Testis (tissue), 3 donors: Measurements from ENCODE around the gene CARD14. TPM values are rescaled to one million over a fixed set of nuclear protein-coding genes. Genes with fewer than 3 reads are reported as not detected.

Experiments
- DNase-seq: peaks from one replicate; pipeline ENCODE4 v3.0.0-alpha.2; 2019
- H3K27ac ChIP-seq, 2 donors: fragments of 200-600 bp; sonication (generic); one replicate each; pipeline ENCODE4 v1.5.1; 2019
- H3K27me3 ChIP-seq: fragments of 200-600 bp; sonication (generic); one replicate; pipeline ENCODE4 v1.5.1; 2019
- H3K36me3 ChIP-seq: fragments of 200-600 bp; sonication (generic); one replicate; pipeline ENCODE4 v1.5.1; 2017; ENCODE audit warnings: low read depth; ENCODE audit errors: missing control alignments
- H3K4me1 ChIP-seq: fragments of 200-600 bp; sonication (generic); one replicate; pipeline ENCODE4 v1.5.1; 2019
- H3K4me3 ChIP-seq, 2 donors: fragments of 200-600 bp; sonication (generic); one replicate each; pipeline ENCODE4 v1.5.1; 2017 to 2019
- H3K9me3 ChIP-seq: fragments of 200-600 bp; sonication (generic); one replicate; pipeline ENCODE4 v1.5.1; 2017
- POLR2A ChIP-seq: fragments of 450-650 bp; IDR thresholded peaks from one replicate; pipeline ENCODE4 v1.6.1; 2017; ENCODE audit warnings: antibody characterized with exemption, mild to moderate bottlenecking, moderate library complexity
- whole genome bisulfite sequencing, 2 donors: methylation state at CpG; one replicate each; pipeline ENCODE4 v1.1.5; 2018; 5-methylcytosine and 5-hydroxymethylcytosine counted together
- intact Hi-C: fragments of 100-400 bp; cut with DNase I; formaldehyde crosslinking; loops from one replicate; pipeline ENCODE4 v1.15.1; 2023; ENCODE audit warnings: low total_unique reads
- polyA plus RNA-seq: library from polyadenylated mRNA; stranded (reverse); fragments of 350-450 nt; fragmentation: Illumina TruSeq; extraction: RNeasy Lipid Tissue Mini Kit (QIAGEN cat#74804); gene quantifications from one replicate; pipeline ENCODE4 v1.2.3, GENCODE V29; 2014; ENCODE audit warnings: low read depth, low replicate concordance; ENCODE audit not compliant: insufficient read depth
- total RNA-seq, 2 donors: library from RNA; depleted of rRNA; stranded (reverse); fragments of >200 nt; gene quantifications; one replicate each; pipeline ENCODE4 v1.2.3, GENCODE V29; 2016
- TF ChIP-seq, protein P1 (sequence below), 3 experiments: fragments of 450-650 bp in 2 of 3; fragments of 200-600 bp in 1 of 3; sonication (generic) in 1 of 3; IDR thresholded peaks; one replicate each; pipeline ENCODE4 v1.5.1; 2016 to 2019; ENCODE audit warnings: antibody characterized with exemption in 3 of 3, mild to moderate bottlenecking in 2 of 3, moderate library complexity in 1 of 3

The CARD14 gene
- total and polyA plus RNA-seq, 3 donors from 2014 or later: 2.1 to 6.1 (median 3.5) TPM

DNA sequence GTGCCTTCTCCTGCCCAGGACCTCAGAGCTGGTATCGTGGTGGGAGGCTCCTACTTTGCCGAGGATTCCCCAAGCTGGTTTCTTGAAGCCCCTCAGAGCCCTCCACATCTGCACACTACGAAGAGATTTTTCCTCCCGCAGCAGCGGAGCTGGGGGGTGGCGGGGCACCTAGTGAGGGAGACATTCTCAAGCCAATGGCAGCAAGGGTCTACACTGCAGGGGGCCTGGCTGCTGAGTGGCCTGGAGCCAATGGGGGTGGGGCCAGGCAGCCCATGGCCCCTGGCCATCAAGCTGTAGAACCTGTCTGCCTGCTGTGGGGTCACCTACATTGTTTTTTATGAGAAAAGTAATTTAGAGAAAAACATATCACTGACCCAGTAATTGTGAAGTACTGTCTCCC lies 55.4 kb downstream of the CARD14 start:
- DNase-seq: no peak
- H3K36me3 ChIP-seq: no peaks in the 10 kb centered on the region
- no peaks in the 10 kb centered on the region for H3K27me3 ChIP-seq
- intact Hi-C loops: no loop called here
- peaks cover 3% of the 10 kb centered on the region for H3K4me1 ChIP-seq
- TF ChIP-seq, protein P1, sequence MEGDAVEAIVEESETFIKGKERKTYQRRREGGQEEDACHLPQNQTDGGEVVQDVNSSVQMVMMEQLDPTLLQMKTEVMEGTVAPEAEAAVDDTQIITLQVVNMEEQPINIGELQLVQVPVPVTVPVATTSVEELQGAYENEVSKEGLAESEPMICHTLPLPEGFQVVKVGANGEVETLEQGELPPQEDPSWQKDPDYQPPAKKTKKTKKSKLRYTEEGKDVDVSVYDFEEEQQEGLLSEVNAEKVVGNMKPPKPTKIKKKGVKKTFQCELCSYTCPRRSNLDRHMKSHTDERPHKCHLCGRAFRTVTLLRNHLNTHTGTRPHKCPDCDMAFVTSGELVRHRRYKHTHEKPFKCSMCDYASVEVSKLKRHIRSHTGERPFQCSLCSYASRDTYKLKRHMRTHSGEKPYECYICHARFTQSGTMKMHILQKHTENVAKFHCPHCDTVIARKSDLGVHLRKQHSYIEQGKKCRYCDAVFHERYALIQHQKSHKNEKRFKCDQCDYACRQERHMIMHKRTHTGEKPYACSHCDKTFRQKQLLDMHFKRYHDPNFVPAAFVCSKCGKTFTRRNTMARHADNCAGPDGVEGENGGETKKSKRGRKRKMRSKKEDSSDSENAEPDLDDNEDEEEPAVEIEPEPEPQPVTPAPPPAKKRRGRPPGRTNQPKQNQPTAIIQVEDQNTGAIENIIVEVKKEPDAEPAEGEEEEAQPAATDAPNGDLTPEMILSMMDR (IDR thresholded peaks at IDR 0.05): no peak
- TF ChIP-seq POLR2A: no peak
- no peak overlapping the region for H3K4me3 ChIP-seq
- H3K27ac ChIP-seq: no peak overlapping the region
- 90 to 91% methylated on average over 3 to 6 of the region's 6 CpGs for WGBS, 2 donors
- H3K9me3 ChIP-seq: no peaks in the 10 kb centered on the region

DNA sequence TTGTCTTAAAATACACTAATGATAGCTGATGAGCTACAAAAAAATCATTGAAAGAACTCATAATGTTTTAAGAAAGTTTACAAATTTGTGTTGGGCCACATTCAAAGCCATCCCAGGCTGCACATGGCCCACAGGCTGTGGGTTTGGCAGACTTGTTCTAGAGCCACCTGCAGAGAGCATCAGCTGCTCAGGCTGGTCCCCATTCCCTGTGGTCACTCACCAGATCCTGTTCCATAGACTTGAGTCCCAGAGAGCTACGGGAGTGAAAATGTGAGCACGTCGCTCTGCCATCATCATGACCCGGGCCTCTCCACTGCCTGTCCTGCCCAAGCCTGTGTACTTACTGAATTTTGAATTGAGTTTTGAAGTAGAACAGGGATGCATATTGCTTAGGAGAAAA lies 57.3 kb downstream of the CARD14 start:
- Histone ChIP-seq H3K4me3 (no peak overlapping the region), H3K4me1 (no peaks in the 10 kb centered on the region), H3K36me3 (no peaks in the 10 kb centered on the region), H3K27ac (no peak overlapping the region), H3K9me3 (no peaks in the 10 kb centered on the region), H3K27me3 (no peaks in the 10 kb centered on the region)
- whole genome bisulfite sequencing, 2 donors: 84 to 95% methylated on average over 4 of the region's 4 CpGs
- intact Hi-C loops: no loop called here
- TF ChIP-seq, protein P1 (IDR thresholded peaks at IDR 0.05): no peak
- no peak for TF ChIP-seq POLR2A
- no peak for DNase-seq

DNA sequence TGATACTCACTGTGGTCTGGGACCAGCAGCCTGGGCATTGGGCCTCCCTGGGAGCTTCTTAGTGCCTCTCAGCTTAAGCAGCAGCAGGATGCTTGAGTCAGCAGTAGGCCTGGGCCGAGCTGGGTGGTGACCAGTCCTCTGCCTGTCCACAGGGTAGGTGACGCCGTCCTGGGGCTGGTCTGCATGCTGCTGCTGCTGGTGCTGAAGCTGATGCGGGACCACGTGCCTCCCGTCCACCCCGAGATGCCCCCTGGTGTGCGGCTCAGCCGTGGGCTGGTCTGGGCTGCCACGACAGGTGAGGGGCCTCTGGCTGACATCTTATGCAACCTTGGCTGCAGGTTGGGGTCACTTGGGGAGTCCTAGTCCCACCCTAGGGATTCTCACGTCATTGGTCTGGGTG lies 57.8 kb downstream of the CARD14 start:
- intact Hi-C loops: no loop called here
- no peak for TF ChIP-seq POLR2A
- TF ChIP-seq, protein P1 (IDR thresholded peaks at IDR 0.05): no peak
- Histone ChIP-seq H3K36me3 (no peaks in the 10 kb centered on the region), H3K4me3 (no peak overlapping the region), H3K9me3 (no peaks in the 10 kb centered on the region), H3K27ac (no peak overlapping the region), H3K4me1 (no peaks in the 10 kb centered on the region), H3K27me3 (no peaks in the 10 kb centered on the region)
- DNase-seq: no peak
- WGBS, 2 donors: 95 to 96% methylated on average over 9 to 11 of the region's 11 CpGs

DNA sequence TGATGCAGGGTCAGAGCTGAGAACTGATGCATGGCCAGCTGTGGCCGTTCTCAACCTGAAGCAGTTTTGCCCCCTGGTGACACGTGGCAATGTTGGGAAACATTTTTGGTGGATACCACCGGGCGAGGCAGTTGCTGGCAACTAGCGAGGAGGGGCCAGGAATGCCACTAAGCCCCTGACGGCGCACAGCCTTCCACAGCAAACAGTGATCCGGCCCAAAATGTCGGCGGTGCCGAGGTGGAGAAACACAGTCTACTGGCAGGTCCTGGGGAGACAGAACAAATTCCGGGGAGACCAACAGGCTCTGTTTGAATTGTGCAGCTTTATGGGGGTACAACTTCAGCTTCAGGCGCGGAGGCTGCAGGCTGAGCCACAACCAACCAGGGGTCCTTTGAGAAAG lies 58.6 kb downstream of the CARD14 start:
- Histone ChIP-seq H3K27me3 (no peaks in the 10 kb centered on the region), H3K4me3 (no peak overlapping the region), H3K27ac (no peak overlapping the region), H3K36me3 (no peaks in the 10 kb centered on the region), H3K9me3 (no peaks in the 10 kb centered on the region), H3K4me1 (no peaks in the 10 kb centered on the region)
- intact Hi-C loops: no loop called here
- no peak for TF ChIP-seq POLR2A
- TF ChIP-seq, protein P1 (IDR thresholded peaks at IDR 0.05): no peak
- 67 to 89% methylated on average over 2 to 14 of the region's 14 CpGs for WGBS, 2 donors
- no peak for DNase-seq

DNA sequence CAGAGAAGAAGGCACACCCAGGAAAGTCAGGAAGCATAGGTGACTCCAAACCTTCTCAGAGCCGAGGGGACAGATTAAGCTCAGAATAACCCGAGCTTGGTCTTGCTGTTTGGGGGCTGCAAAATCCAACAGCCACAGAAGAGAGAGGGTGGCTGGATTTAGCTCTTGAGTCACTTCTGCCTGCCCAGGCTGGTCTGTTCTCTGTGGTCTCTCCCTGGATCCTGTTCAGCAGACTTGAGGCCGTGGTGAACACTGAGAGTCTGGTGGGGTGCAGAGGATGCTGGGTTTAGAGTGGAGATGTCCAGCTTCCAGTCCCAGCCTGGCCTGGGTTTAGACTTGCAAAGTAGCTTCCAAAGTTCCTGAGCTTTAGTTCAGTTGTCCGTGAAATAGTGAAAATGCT lies 59.2 kb downstream of the CARD14 start:
- DNase-seq: no peak
- Histone ChIP-seq H3K27me3 (no peaks in the 10 kb centered on the region), H3K9me3 (no peaks in the 10 kb centered on the region), H3K27ac (no peak overlapping the region), H3K4me3 (no peak overlapping the region), H3K36me3 (no peaks in the 10 kb centered on the region), H3K4me1 (no peaks in the 10 kb centered on the region)
- 84 to 93% methylated on average over 4 of the region's 4 CpGs for WGBS, 2 donors
- TF ChIP-seq POLR2A: no peak
- TF ChIP-seq, protein P1 (IDR thresholded peaks at IDR 0.05): no peak
- intact Hi-C loops: no loop called here
